Measurements from ENCODE around the gene MLLT10.

GRCh38 chr10:21607907-21608306 lies 73.9 kb downstream of the MLLT10 start:
- no peak for TF ChIP-seq POLR2AphosphoS5 (IDR thresholded peaks at IDR 0.05; ENCODE audit: borderline replicate concordance, low read depth, low read length)
- no peak for TF ChIP-seq EZH2 (IDR thresholded peaks at IDR 0.05)
- TF ChIP-seq FOXP2 (optimal IDR thresholded peaks at IDR 0.05; ENCODE audit: control extremely low read depth, extremely low read length, insufficient read depth), result no peak
